IMR-90 (cell line): ENCODE results near the gene PARP6. TPM values are rescaled to one million over a fixed set of nuclear protein-coding genes. Genes with fewer than 3 reads are reported as not detected.

Experiments
- ATAC-seq: fragments of 200-7000 bp; cut with Tn5 transposase; 2 replicates; pipeline ENCODE4 v1.9.1; 2020; ENCODE audit warnings: low read depth, mild to moderate bottlenecking, moderate library complexity
- BruUV-seq: library from RNA; stranded (reverse); fragments of 400-500 nt; replicated peaks from 2 replicates; lab custom pipeline; 2021; lab: Mats Ljungman, UMichigan
- CTCF ChIA-PET: fragments of 300-600 bp; formaldehyde crosslinking; extraction: SDS; loops from one replicate; lab custom pipeline; 2021; ENCODE audit warnings: antibody characterized with exemption; lab: Yijun Ruan, JAX
- POLR2A ChIA-PET: fragments of 300-600 bp; sonication (Branson Sonifier 250); formaldehyde crosslinking; loops from one replicate; lab custom pipeline; 2022; ENCODE audit warnings: antibody characterized with exemption; ENCODE audit not compliant: unreplicated experiment; lab: Charles Lee
- DNase-seq: peaks from one replicate; pipeline ENCODE4 v3.0.0; 2013
- H2AFZ ChIP-seq: replicated peaks from 2 replicates; pipeline ENCODE3; 2013; ENCODE audit warnings: low read length, mild to moderate bottlenecking; ENCODE audit not compliant: poor library complexity
- H2AK5ac ChIP-seq: 2 replicates; pipeline ENCODE4 v1.6.1; 2013; ENCODE audit warnings: low read depth, low read length, inconsistent platforms
- H2AK9ac ChIP-seq: replicated peaks from 2 replicates; pipeline ENCODE3; 2013; ENCODE audit warnings: mild to moderate bottlenecking, low read depth, low read length, moderate library complexity; ENCODE audit not compliant: poor library complexity
- H2BK120ac ChIP-seq: 2 replicates; pipeline ENCODE4 v1.6.1; 2013; ENCODE audit warnings: low read depth, low read length, inconsistent platforms
- H2BK15ac ChIP-seq: 3 replicates; pipeline ENCODE4 v1.6.1; 2013; ENCODE audit warnings: low read depth, low read length, inconsistent platforms
- H2BK20ac ChIP-seq: 2 replicates; pipeline ENCODE4 v1.6.1; 2013; ENCODE audit warnings: low read depth, mild to moderate bottlenecking, inconsistent platforms, low read length, moderate library complexity
- H2BK5ac ChIP-seq: 2 replicates; pipeline ENCODE4 v1.6.1; 2013; ENCODE audit warnings: mild to moderate bottlenecking, low read depth, low read length, inconsistent platforms; ENCODE audit not compliant: poor library complexity, severe bottlenecking
- H3K14ac ChIP-seq: replicated peaks from 2 replicates; pipeline ENCODE4 v1.6.1; 2013; ENCODE audit warnings: low read depth, low read length, inconsistent platforms
- H3K18ac ChIP-seq: 2 replicates; pipeline ENCODE4 v1.6.1; 2013; ENCODE audit warnings: low read depth, low read length, control low read depth
- H3K23ac ChIP-seq: 2 replicates; pipeline ENCODE4 v1.6.1; 2013; ENCODE audit warnings: low read depth, low read length, inconsistent platforms
- H3K27ac ChIP-seq: 2 replicates; pipeline ENCODE4 v1.5.1; 2013; ENCODE audit warnings: mild to moderate bottlenecking, control low read depth, low read length; ENCODE audit not compliant: insufficient read depth
- H3K27me3 ChIP-seq: 2 replicates; pipeline ENCODE4 v1.6.1; 2013; ENCODE audit warnings: low read length; ENCODE audit not compliant: control insufficient read depth, insufficient read depth
- H3K36me3 ChIP-seq: 2 replicates; pipeline ENCODE4 v1.6.1; 2013; ENCODE audit warnings: low read length, mixed read lengths; ENCODE audit not compliant: control insufficient read depth, insufficient read depth
- H3K4ac ChIP-seq: 2 replicates; pipeline ENCODE4 v1.6.1; 2013; ENCODE audit warnings: low read depth, low read length, inconsistent platforms
- H3K4me1 ChIP-seq: 2 replicates; pipeline ENCODE4 v1.6.1; 2013; ENCODE audit warnings: low read length, mixed read lengths; ENCODE audit not compliant: control insufficient read depth, insufficient read depth
- H3K4me2 ChIP-seq: 2 replicates; pipeline ENCODE4 v1.6.1; 2013; ENCODE audit warnings: low read depth, mild to moderate bottlenecking, control low read depth, low read length, moderate library complexity
- H3K4me3 ChIP-seq: 2 replicates; pipeline ENCODE4 v1.5.1; 2013; ENCODE audit warnings: low read depth, mild to moderate bottlenecking, control low read depth, low read length, moderate library complexity; ENCODE audit not compliant: insufficient read depth
- H3K56ac ChIP-seq: 2 replicates; pipeline ENCODE4 v1.6.1; 2013; ENCODE audit warnings: low read length, inconsistent platforms; ENCODE audit not compliant: insufficient read depth; ENCODE audit errors: extremely low read depth
- H3K79me1 ChIP-seq, 2 experiments: 2 replicates each; pipeline ENCODE4 v1.6.1; 2013; ENCODE audit warnings: low read length in 2 of 2, inconsistent platforms in 1 of 2, low read depth in 1 of 2
- H3K9ac ChIP-seq: 2 replicates; pipeline ENCODE4 v1.6.1; 2013; ENCODE audit warnings: low read depth, low read length, control low read depth
- H3K9me1 ChIP-seq: 2 replicates; pipeline ENCODE4 v1.6.1; 2013; ENCODE audit warnings: low read length, inconsistent platforms; ENCODE audit not compliant: insufficient read depth
- H3K9me3 ChIP-seq: 2 replicates; pipeline ENCODE4 v1.6.1; 2013; ENCODE audit warnings: low read length; ENCODE audit not compliant: control insufficient read depth, insufficient read depth
- H4K20me1 ChIP-seq: 2 replicates; pipeline ENCODE4 v1.6.1; 2013; ENCODE audit warnings: low read length, inconsistent platforms; ENCODE audit not compliant: insufficient read depth
- H4K5ac ChIP-seq: 2 replicates; pipeline ENCODE4 v1.6.1; 2013; ENCODE audit warnings: mild to moderate bottlenecking, low read depth, low read length, control low read depth
- H4K8ac ChIP-seq, 2 experiments: 2 replicates each; pipeline ENCODE4 v1.6.1; 2013; ENCODE audit warnings: low read depth in 2 of 2, low read length in 2 of 2, control low read depth in 1 of 2, inconsistent platforms in 1 of 2
- H4K91ac ChIP-seq: 2 replicates; pipeline ENCODE4 v1.6.1; 2013; ENCODE audit warnings: low read depth, low read length, inconsistent platforms; ENCODE audit not compliant: insufficient read depth
- BHLHE40 ChIP-seq: fragments of 150-350 bp; IDR thresholded peaks from 2 replicates; pipeline ENCODE4 v1.6.1; 2016; ENCODE audit warnings: mild to moderate bottlenecking, low read depth, low read length
- CEBPB ChIP-seq: IDR thresholded peaks from 2 replicates; pipeline ENCODE4 v1.6.1; 2012; ENCODE audit warnings: low read depth, low read length, improper control_type of control experiment
- CHD1 ChIP-seq: IDR thresholded peaks from 2 replicates; pipeline ENCODE4 v1.6.1; 2012; ENCODE audit warnings: low read depth, low read length, improper control_type of control experiment
- CTCF ChIP-seq: conservative IDR thresholded peaks from 2 replicates; pipeline ENCODE4 v1.5.1; 2012; ENCODE audit warnings: mild to moderate bottlenecking, low read depth, low read length, improper control_type of control experiment
- ELK1 ChIP-seq: fragments of 150-350 bp; IDR thresholded peaks from 2 replicates; pipeline ENCODE4 v1.6.1; 2016; ENCODE audit warnings: low read depth, mild to moderate bottlenecking, low read length, moderate library complexity, borderline replicate concordance
- FOS ChIP-seq: fragments of 150-350 bp; IDR thresholded peaks from 2 replicates; pipeline ENCODE4 v1.6.1; 2016; ENCODE audit warnings: low read depth, low read length
- MAZ ChIP-seq: IDR thresholded peaks from 2 replicates; pipeline ENCODE4 v1.6.1; 2012; ENCODE audit warnings: low read depth, mild to moderate bottlenecking, low read length, improper control_type of control experiment, moderate library complexity, borderline replicate concordance
- MXI1 ChIP-seq: IDR thresholded peaks from 2 replicates; pipeline ENCODE4 v1.6.1; 2012; ENCODE audit warnings: low read depth, mild to moderate bottlenecking, low read length, moderate library complexity, borderline replicate concordance
- NFE2L2 ChIP-seq: fragments of 150-350 bp; IDR thresholded peaks from 2 replicates; pipeline ENCODE4 v1.6.1; 2016; ENCODE audit warnings: low read depth, mild to moderate bottlenecking, low read length
- POLR2A ChIP-seq: IDR thresholded peaks from 2 replicates; pipeline ENCODE4 v1.6.1; 2012; ENCODE audit warnings: mild to moderate bottlenecking, low read depth, low read length
- RAD21 ChIP-seq: IDR thresholded peaks from 2 replicates; pipeline ENCODE4 v1.6.1; 2012; ENCODE audit warnings: low read length, improper control_type of control experiment
- RCOR1 ChIP-seq: IDR thresholded peaks from 2 replicates; pipeline ENCODE4 v1.6.1; 2012; ENCODE audit warnings: mild to moderate bottlenecking, low read length, improper control_type of control experiment; ENCODE audit not compliant: insufficient replicate concordance
- RFX5 ChIP-seq: IDR thresholded peaks from 2 replicates; pipeline ENCODE4 v1.8.0; 2012; ENCODE audit warnings: low read depth, mild to moderate bottlenecking, low read length, moderate library complexity
- SMC3 ChIP-seq: fragments of 150-350 bp; IDR thresholded peaks from 2 replicates; pipeline ENCODE4 v1.6.1; 2016; ENCODE audit warnings: low read depth, mild to moderate bottlenecking, antibody characterized with exemption, low read length, moderate library complexity
- USF2 ChIP-seq: fragments of 150-350 bp; IDR thresholded peaks from 2 replicates; pipeline ENCODE4 v1.6.1; 2017; ENCODE audit warnings: mild to moderate bottlenecking, antibody characterized with exemption, low read length, low read depth
- WGBS, 2 experiments: methylation state at CpG; one replicate each; pipeline versions ENCODE4 v1.1.5 to v1.1.7; 2013; ENCODE audit warnings: missing lambda C conversion rate in 2 of 2; ENCODE audit not compliant: insufficient read length in 1 of 2; ENCODE audit errors: extremely low coverage in 2 of 2; 5-methylcytosine and 5-hydroxymethylcytosine counted together
- dilution Hi-C: fragments of 300-500 bp; cut with HindIII; formaldehyde crosslinking; loops from one replicate; pipeline ENCODE4 v1.14.3; 2018; ENCODE audit warnings: low sequenced_read_pairs; ENCODE audit not compliant: unreplicated experiment
- in situ Hi-C: fragments of 300-500 bp; cut with MboI; formaldehyde crosslinking; loops from 3 replicates; pipeline ENCODE4 v1.14.3; 2019; ENCODE audit warnings: low sequenced_read_pairs, inconsistent platforms, mixed read lengths
- intact Hi-C: fragments of 100-400 bp; cut with micrococcal nuclease; formaldehyde crosslinking; loops from 2 replicates; pipeline ENCODE4 v1.10.0; 2022
- polyA plus RNA-seq, 3 experiments: library from polyadenylated mRNA; depleted of rRNA; stranded (reverse); fragments of >200 nt; gene quantifications; 2 replicates each; pipeline ENCODE4 v1.2.3, GENCODE V29; 2012; ENCODE audit warnings: low replicate concordance in 1 of 3
- total RNA-seq: library from RNA; depleted of rRNA; stranded (reverse); fragments of >200 nt; gene quantifications from 2 replicates; pipeline ENCODE4 v1.2.3, GENCODE V29; 2012

Gene PARP6
- total and polyA plus RNA-seq, 2 of the 4 experiments (the other 2 are of a cell fraction) = 13.4 to 45.1 TPM

- Histone ChIP-seq H3K27me3 (peaks cover 1% of the 10 kb centered on the region; the same call in 1 of the 2 replicates), H4K5ac (peak overlapping the region; percentile 34; the same call in 1 of the 2 replicates), H3K4ac (peak overlapping the region; percentile 69), H2AFZ (peak overlapping the region; percentile 96), H2BK5ac (no peak overlapping the region), H3K23ac (peak overlapping the region; percentile 7), H3K4me1 (no peaks in the 10 kb centered on the region), H4K91ac (peak overlapping the region; percentile 46), H2BK120ac (no peak overlapping the region), H3K56ac (peak overlapping the region; percentile 51), H3K14ac (peak overlapping the region; percentile 54; the same call in 1 of the 2 replicates), H3K27ac (peak overlapping the region; percentile 45), H3K36me3 (peaks cover 6% of the 10 kb centered on the region), H4K20me1 (no peaks in the 10 kb centered on the region; the same call in 1 of the 2 replicates), H3K18ac (no peak overlapping the region; the same call in 1 of the 2 replicates), H3K9me1 (peaks cover 4% of the 10 kb centered on the region; the same call in 1 of the 2 replicates), H3K4me2 (peak overlapping the region; percentile 93), H3K4me3 (peak overlapping the region; percentile 80), H2AK9ac (peak overlapping the region; percentile 84), H2AK5ac (no peak overlapping the region), H4K8ac (peak overlapping the region; percentile 31 to 70; a peak in 2 of 4 replicates), H3K79me1 (peaks cover 25 to 32% of the 10 kb centered on the region in 2 experiments), H2BK15ac (no peak overlapping the region), H3K9me3 (no peaks in the 10 kb centered on the region), H3K9ac (peak overlapping the region; percentile 78), H2BK20ac (no peak overlapping the region)
- dilution Hi-C loops (no loop called here), in situ Hi-C loops (no loop called here), intact Hi-C loops (loop anchor here (5.0 kb wide), 1 partner anchor 75 kb away; the partner anchor contains the start of gene GRAMD2A)
- peak; percentile 12 for DNase-seq
- ChIA-PET POLR2A (no interaction called here), CTCF (no interaction called here)
- ATAC-seq = peak; percentile 5
- BruUV-seq = no TSS peak
- no peak for TF ChIP-seq NFE2L2
- TF ChIP-seq RAD21 = no peak
- no peak for TF ChIP-seq RFX5
- no peak for TF ChIP-seq MAZ
- TF ChIP-seq SMC3 = no peak
- TF ChIP-seq FOS = no peak
- no peak for TF ChIP-seq USF2
- TF ChIP-seq POLR2A = no peak
- TF ChIP-seq RCOR1 = no peak
- no peak for TF ChIP-seq CTCF
- no peak for TF ChIP-seq MXI1
- TF ChIP-seq CHD1 = no peak
- TF ChIP-seq ELK1 = no peak
- no peak for TF ChIP-seq CEBPB
- TF ChIP-seq BHLHE40 = no peak
- 5% methylated on average over 7 of the region's 13 CpGs; no CpG with 5 or more reads in 1 of the 2 experiments for WGBS, 2 experiments
Measured at GRCh38 chr15:72271895-72272212, 500 bp downstream of the PARP6 start.
